Gastrocnemius medialis (tissue), 4 donors: ENCODE data around the gene CCDC13.
A peak's percentile ranks its signal among the peaks of the same experiment; 100 is the strongest.

ENCODE experiments used
- CTCF ChIP-seq, 5 experiments: fragments of 450-650 bp in 3 of 5; fragments of 200-600 bp in 2 of 5; sonication (generic) in 2 of 5; IDR thresholded peaks in 4 of 5; conservative IDR thresholded peaks in 1 of 5; 1 replicate in 4 of 5; 2 replicates in 1 of 5; pipeline ENCODE4 v1.5.1; 2016 to 2019; ENCODE audit warnings: antibody characterized with exemption in 5 of 5, mild to moderate bottlenecking in 3 of 5, moderate library complexity in 3 of 5
- POLR2A ChIP-seq, 2 donors: fragments of 450-650 bp; IDR thresholded peaks; one replicate each; pipeline ENCODE4 v1.6.1; 2017; ENCODE audit warnings: antibody characterized with exemption in 2 of 2, mild to moderate bottlenecking in 2 of 2, moderate library complexity in 2 of 2

- TF ChIP-seq POLR2A (IDR thresholded peaks at IDR 0.05): no peak
- TF ChIP-seq CTCF (IDR thresholded peaks at IDR 0.05 in 4 of 5, conservative IDR thresholded peaks at IDR 0.05 in 1 of 5): peak in 3 of 5 experiments; percentile 28 to 50 (median 45)
Observed at GRCh38 chr3:42755681-42756578, 17.1 kb downstream of the CCDC13 start.
